Transverse colon (tissue), 4 donors: Measurements from ENCODE around the gene SDCCAG8.

ENCODE experiments used
- CTCF ChIP-seq, 5 experiments: fragments of 200-600 bp in 3 of 5; fragments of 450-650 bp in 2 of 5; sonication (generic) in 3 of 5; IDR thresholded peaks; 1 replicate in 2 of 5; 2 replicates in 3 of 5; pipeline ENCODE4 v1.5.1; 2016 to 2017; ENCODE audit warnings: antibody characterized with exemption in 5 of 5, inconsistent platforms in 3 of 5, mild to moderate bottlenecking in 2 of 5, moderate library complexity in 1 of 5
- POLR2A ChIP-seq: fragments of 450-650 bp; IDR thresholded peaks from one replicate; pipeline ENCODE4 v1.6.1; 2016; ENCODE audit warnings: antibody characterized with exemption, mild to moderate bottlenecking, moderate library complexity
- POLR2AphosphoS5 ChIP-seq, 3 donors: sonication (generic); formaldehyde crosslinking; IDR thresholded peaks; one replicate each; pipeline ENCODE4 v1.6.1; 2016; ENCODE audit warnings: antibody characterized with exemption in 3 of 3

- TF ChIP-seq CTCF (IDR thresholded peaks at IDR 0.05) (no peak), POLR2A (no peak), POLR2AphosphoS5 (IDR thresholded peaks at IDR 0.05) (no peak)
Measured at GRCh38 chr1:243332440-243332839, 76.6 kb downstream of the SDCCAG8 start.
